Neural cell (in vitro differentiated cells): Measurements from ENCODE around the gene PER1. TPM values are rescaled to one million over a fixed set of nuclear protein-coding genes. Genes with fewer than 3 reads are reported as not detected.
"Not testable (repeated sequence)": the region's sequence is repeated elsewhere in the genome, so short reads cannot be mapped to it uniquely, and the experiment has no call there.

Experiments used
- H2AFZ ChIP-seq: fragments of 200-600, 300-800 bp; sonication (generic), shearing (Covaris generic); 2 replicates; pipeline ENCODE4 v1.6.0; 2014; ENCODE audit warnings: low read depth, mild to moderate bottlenecking, antibody characterized with exemption, low read length, moderate library complexity
- H3F3A ChIP-seq: fragments of 200-600 bp; shearing (Covaris generic); 2 replicates; pipeline ENCODE4 v1.6.1; 2016; ENCODE audit warnings: mild to moderate bottlenecking, moderate library complexity, mixed read lengths, antibody characterized with exemption, low read length; ENCODE audit not compliant: insufficient read depth, poor library complexity, severe bottlenecking
- H3K27ac ChIP-seq: fragments of 200-600, 300-800 bp; sonication (generic), shearing (Covaris generic); 2 replicates; pipeline ENCODE4 v1.5.1; 2014; ENCODE audit warnings: mild to moderate bottlenecking, low read length, moderate library complexity
- H3K27me3 ChIP-seq: fragments of 300-800, 200-600 bp; sonication (generic), shearing (Covaris generic); 2 replicates; pipeline ENCODE4 v1.6.0; 2014; ENCODE audit warnings: mild to moderate bottlenecking, low read depth, low read length, moderate library complexity; ENCODE audit not compliant: insufficient read depth
- H3K36me3 ChIP-seq: fragments of 300-800, 200-600 bp; sonication (generic), shearing (Covaris generic); 2 replicates; pipeline ENCODE4 v1.5.1; 2014; ENCODE audit warnings: mild to moderate bottlenecking, antibody characterized with exemption, low read length, moderate library complexity; ENCODE audit not compliant: insufficient read depth
- H3K4me2 ChIP-seq: fragments of 300-800, 200-600 bp; sonication (generic), shearing (Covaris generic); 2 replicates; pipeline ENCODE4 v1.6.0; 2014; ENCODE audit warnings: mild to moderate bottlenecking, low read length
- H3K4me3 ChIP-seq: fragments of 300-800, 200-600 bp; sonication (generic), shearing (Covaris generic); 2 replicates; pipeline ENCODE4 v1.5.1; 2014; ENCODE audit warnings: mild to moderate bottlenecking, low read length, moderate library complexity
- H3K79me2 ChIP-seq: fragments of 200-600 bp; shearing (Covaris generic); replicated peaks from 2 replicates; pipeline ENCODE4 v1.6.0; 2014; ENCODE audit warnings: mild to moderate bottlenecking, low read length, moderate library complexity; ENCODE audit not compliant: insufficient read depth
- H3K9ac ChIP-seq: fragments of 300-800, 200-600 bp; sonication (generic), shearing (Covaris generic); 2 replicates; pipeline ENCODE4 v1.6.1; 2016; ENCODE audit warnings: mild to moderate bottlenecking, low read length, mixed read lengths
- H3K9me2 ChIP-seq: fragments of 200-600 bp; shearing (Covaris generic); 2 replicates; pipeline ENCODE4 v1.6.1; 2016; ENCODE audit warnings: mild to moderate bottlenecking, low read length, mixed read lengths; ENCODE audit not compliant: insufficient read depth
- H3K9me3 ChIP-seq: fragments of 200-600, 300-800 bp; sonication (generic), shearing (Covaris generic); 2 replicates; pipeline ENCODE4 v1.6.1; 2016; ENCODE audit warnings: mild to moderate bottlenecking, mixed run types, low read length, moderate library complexity, mixed read lengths
- H4K20me1 ChIP-seq: fragments of 200-600 bp; shearing (Covaris generic); 2 replicates; pipeline ENCODE4 v1.6.1; 2016; ENCODE audit warnings: mild to moderate bottlenecking, mixed run types; ENCODE audit not compliant: insufficient read depth
- EP300 ChIP-seq: fragments of 450-650 bp; conservative IDR thresholded peaks from 2 replicates; pipeline ENCODE4 v1.6.1; 2014; ENCODE audit warnings: antibody characterized with exemption, mild to moderate bottlenecking, moderate library complexity; ENCODE audit not compliant: poor library complexity, severe bottlenecking
- EZH2 ChIP-seq: fragments of 200-600, 300-800 bp; shearing (Covaris generic), sonication (generic); IDR thresholded peaks from 2 replicates; pipeline ENCODE4 v1.6.1; 2014; ENCODE audit warnings: antibody characterized with exemption, low read length, borderline replicate concordance, mild to moderate bottlenecking; ENCODE audit not compliant: insufficient read depth, poor library complexity, severe bottlenecking
- MXI1 ChIP-seq: fragments of 450-650 bp; conservative IDR thresholded peaks from 2 replicates; pipeline ENCODE4 v1.6.1; 2014; ENCODE audit warnings: antibody characterized with exemption, mild to moderate bottlenecking; ENCODE audit not compliant: poor library complexity, severe bottlenecking
- POLR2AphosphoS5 ChIP-seq: IDR thresholded peaks from 2 replicates; pipeline ENCODE4 v1.6.1; 2012
- RAD21 ChIP-seq: fragments of 450-650 bp; conservative IDR thresholded peaks from 2 replicates; pipeline ENCODE4 v1.6.1; 2014; ENCODE audit warnings: antibody characterized with exemption, mild to moderate bottlenecking, moderate library complexity
- REST ChIP-seq: IDR thresholded peaks from 2 replicates; pipeline ENCODE4 v1.6.1; 2012; ENCODE audit warnings: borderline replicate concordance
- SMC3 ChIP-seq: fragments of 450-650 bp; conservative IDR thresholded peaks from 2 replicates; pipeline ENCODE4 v1.6.1; 2014; ENCODE audit warnings: antibody characterized with exemption, mild to moderate bottlenecking, moderate library complexity; ENCODE audit not compliant: poor library complexity
- TAF1 ChIP-seq: IDR thresholded peaks from 2 replicates; pipeline ENCODE4 v1.6.1; 2012; ENCODE audit warnings: low read depth
- polyA plus RNA-seq: library from polyadenylated mRNA; depleted of rRNA; stranded (reverse); fragments of >200 nt; gene quantifications from 2 replicates; pipeline ENCODE4 v1.2.3, GENCODE V29; 2014
- TF ChIP-seq, protein P1 (sequence below): fragments of 450-650 bp; IDR thresholded peaks from 2 replicates; pipeline ENCODE4 v1.5.1; 2014; ENCODE audit warnings: antibody characterized with exemption, mild to moderate bottlenecking, moderate library complexity; ENCODE audit not compliant: poor library complexity, severe bottlenecking

The PER1 gene
- polyA plus RNA-seq, 1 donor from 2014 or later: 1.9 TPM

DNA sequence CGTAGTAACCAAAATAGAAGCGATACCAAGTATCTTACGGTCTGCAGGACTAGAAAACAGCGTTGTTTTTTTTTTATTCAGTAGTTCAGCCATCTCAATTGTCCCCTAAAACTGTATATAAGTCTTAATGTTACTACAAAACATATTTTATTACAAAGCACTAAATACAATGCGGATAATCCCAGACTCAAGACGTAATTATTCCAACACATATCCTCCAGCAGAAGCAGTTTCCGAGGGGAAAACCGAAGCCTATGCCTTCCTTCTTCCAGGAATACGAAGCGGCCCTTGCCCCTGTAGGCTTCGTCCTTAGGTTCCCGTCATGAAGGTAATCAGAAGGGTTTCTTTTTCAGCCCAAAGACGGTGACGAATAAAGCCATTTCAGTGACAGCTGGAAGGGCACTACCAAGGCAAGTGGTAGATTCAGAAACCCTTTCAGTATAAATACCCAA, 21.7 kb upstream of the PER1 start:
- Histone ChIP-seq H3K79me2 (no peaks in the 10 kb centered on the region), H4K20me1 (no peaks in the 10 kb centered on the region), H3K27ac (peak overlapping the region; percentile 96), H2AFZ (peak overlapping the region; percentile 35), H3K27me3 (no peaks in the 10 kb centered on the region), H3K9ac (peak overlapping the region; percentile 76), H3K36me3 (no peaks in the 10 kb centered on the region), H3K4me3 (peak overlapping the region; percentile 65), H3K9me2 (no peaks in the 10 kb centered on the region), H3F3A (peaks cover 9% of the 10 kb centered on the region), H3K9me3 (no peaks in the 10 kb centered on the region), H3K4me2 (peak overlapping the region; percentile 95)
- TF ChIP-seq, protein P1, sequence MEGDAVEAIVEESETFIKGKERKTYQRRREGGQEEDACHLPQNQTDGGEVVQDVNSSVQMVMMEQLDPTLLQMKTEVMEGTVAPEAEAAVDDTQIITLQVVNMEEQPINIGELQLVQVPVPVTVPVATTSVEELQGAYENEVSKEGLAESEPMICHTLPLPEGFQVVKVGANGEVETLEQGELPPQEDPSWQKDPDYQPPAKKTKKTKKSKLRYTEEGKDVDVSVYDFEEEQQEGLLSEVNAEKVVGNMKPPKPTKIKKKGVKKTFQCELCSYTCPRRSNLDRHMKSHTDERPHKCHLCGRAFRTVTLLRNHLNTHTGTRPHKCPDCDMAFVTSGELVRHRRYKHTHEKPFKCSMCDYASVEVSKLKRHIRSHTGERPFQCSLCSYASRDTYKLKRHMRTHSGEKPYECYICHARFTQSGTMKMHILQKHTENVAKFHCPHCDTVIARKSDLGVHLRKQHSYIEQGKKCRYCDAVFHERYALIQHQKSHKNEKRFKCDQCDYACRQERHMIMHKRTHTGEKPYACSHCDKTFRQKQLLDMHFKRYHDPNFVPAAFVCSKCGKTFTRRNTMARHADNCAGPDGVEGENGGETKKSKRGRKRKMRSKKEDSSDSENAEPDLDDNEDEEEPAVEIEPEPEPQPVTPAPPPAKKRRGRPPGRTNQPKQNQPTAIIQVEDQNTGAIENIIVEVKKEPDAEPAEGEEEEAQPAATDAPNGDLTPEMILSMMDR: no peak
- no peak for TF ChIP-seq MXI1
- TF ChIP-seq REST: peak; percentile 39
- TF ChIP-seq POLR2AphosphoS5: no peak
- no peak for TF ChIP-seq SMC3
- TF ChIP-seq RAD21: no peak
- no peak for TF ChIP-seq EP300
- peak; percentile 45 for TF ChIP-seq TAF1
- TF ChIP-seq EZH2: no peak

GRCh38 chr17:8173056-8173870, 21.1 kb upstream of the PER1 start:
- Histone ChIP-seq H3K4me2 (peak overlapping the region; percentile 95), H2AFZ (peak overlapping the region; percentile 35), H3K79me2 (no peaks in the 10 kb centered on the region), H3K36me3 (no peaks in the 10 kb centered on the region), H4K20me1 (no peaks in the 10 kb centered on the region), H3K4me3 (peak overlapping the region; percentile 65), H3K9me2 (no peaks in the 10 kb centered on the region), H3K9me3 (no peaks in the 10 kb centered on the region), H3K9ac (peak overlapping the region; percentile 76), H3F3A (peaks cover 9% of the 10 kb centered on the region), H3K27me3 (no peaks in the 10 kb centered on the region), H3K27ac (peak overlapping the region; percentile 96)
- peak; percentile 100 for TF ChIP-seq POLR2AphosphoS5
- peak; percentile 71 for TF ChIP-seq MXI1
- TF ChIP-seq SMC3: peak; percentile 17
- TF ChIP-seq, protein P1: peak; percentile 23
- peak; percentile 87 for TF ChIP-seq EP300
- peak; percentile 23 for TF ChIP-seq TAF1
- peak; percentile 64 for TF ChIP-seq REST
- TF ChIP-seq RAD21: peak; percentile 38
- no peak for TF ChIP-seq EZH2

GRCh38 chr17:8170186-8170585, 18.0 kb upstream of the PER1 start:
- not testable (repeated sequence) for H3K79me2 ChIP-seq, H3K9me2 ChIP-seq, H3K27ac ChIP-seq, H3K9me3 ChIP-seq, H3F3A ChIP-seq, H3K36me3 ChIP-seq, H3K9ac ChIP-seq, H4K20me1 ChIP-seq, H3K4me3 ChIP-seq, H2AFZ ChIP-seq, H3K4me2 ChIP-seq, H3K27me3 ChIP-seq
